ENCODE results near the gene RAI1.

The RAI1 gene

GRCh38 chr17:17679748-17680147 lies 1.5 kb upstream of the RAI1 start:
- CTCF ChIA-PET: interaction anchor here (1.1 to 1.3 kb wide), 2 partner anchors 7 to 182 kb away, joined by 3 to 4 read pairs; no protein-coding TSS in a partner anchor
- peak overlapping the region; percentile 91 for H3K27ac ChIP-seq
- TF ChIP-seq CTCF (conservative IDR thresholded peaks at IDR 0.05; ENCODE audit: low read depth): no peak
- POLR2A ChIA-PET (ENCODE audit: low non-redundant PET): interaction anchor here (0.8 kb wide), 1 partner anchor 13 kb away, joined by 3 read pairs; no protein-coding TSS in a partner anchor
- no peak for DNase-seq (ENCODE audit: low spot score)

- CTCF ChIA-PET: interaction anchor here (0.5 to 2.4 kb wide), 14 partner anchors 8 to 181 kb away, joined by 3 to 8 read pairs (median 3); no protein-coding TSS in a partner anchor
- no peak for TF ChIP-seq CTCF (conservative IDR thresholded peaks at IDR 0.05; ENCODE audit: low read depth)
- no peak for DNase-seq (ENCODE audit: low spot score)
- POLR2A ChIA-PET (ENCODE audit: low non-redundant PET): no interaction called here
- H3K27ac ChIP-seq: peak overlapping the region; percentile 91
Measured at GRCh38 chr17:17680477-17681186, 626 bp upstream of the RAI1 start.

GRCh38 chr17:17681744-17682292 lies 560 bp downstream of the RAI1 start:
- ChIA-PET CTCF (interaction anchor here (0.6 to 2.4 kb wide), 8 partner anchors 11 to 327 kb away, joined by 3 to 8 read pairs (median 4); no protein-coding TSS in a partner anchor), POLR2A (ENCODE audit: low non-redundant PET) (interaction anchor here (1.0 kb wide), 2 partner anchors 12 to 159 kb away, joined by 3 to 5 read pairs; no protein-coding TSS in a partner anchor)
- DNase-seq (ENCODE audit: low spot score): no peak
- peak overlapping the region; percentile 91 for H3K27ac ChIP-seq
- no peak for TF ChIP-seq CTCF (conservative IDR thresholded peaks at IDR 0.05; ENCODE audit: low read depth)

GRCh38 chr17:17682293-17682736 lies 1.1 kb downstream of the RAI1 start:
- TF ChIP-seq CTCF (conservative IDR thresholded peaks at IDR 0.05; ENCODE audit: low read depth): no peak
- CTCF ChIA-PET: interaction anchor here (0.6 to 2.4 kb wide), 6 partner anchors 10 to 130 kb away, joined by 3 to 8 read pairs (median 4); no protein-coding TSS in a partner anchor
- H3K27ac ChIP-seq: peak overlapping the region; percentile 91
- POLR2A ChIA-PET (ENCODE audit: low non-redundant PET): interaction anchor here (1.0 kb wide), 2 partner anchors 11 to 158 kb away, joined by 3 to 5 read pairs; no protein-coding TSS in a partner anchor
- no peak for DNase-seq (ENCODE audit: low spot score)

GRCh38 chr17:17682737-17683680 lies 1.8 kb downstream of the RAI1 start:
- ChIA-PET POLR2A (ENCODE audit: low non-redundant PET) (interaction anchor here (1.0 kb wide), 3 partner anchors 10 to 157 kb away, joined by 3 to 5 read pairs (median 4); no protein-coding TSS in a partner anchor), CTCF (interaction anchor here (0.6 to 1.2 kb wide), 5 partner anchors 9 to 253 kb away, joined by 3 to 4 read pairs (median 3); no protein-coding TSS in a partner anchor)
- H3K27ac ChIP-seq: peak overlapping the region; percentile 91
- DNase-seq (ENCODE audit: low spot score): no peak
- no peak for TF ChIP-seq CTCF (conservative IDR thresholded peaks at IDR 0.05; ENCODE audit: low read depth)
